ENCODE results near the gene RPA3. TPM values are rescaled to one million over a fixed set of nuclear protein-coding genes. Genes with fewer than 3 reads are reported as not detected.

RPA3 gene
- polyA plus RNA-seq, 2 donors = 16.4 to 28.1 TPM

DNA sequence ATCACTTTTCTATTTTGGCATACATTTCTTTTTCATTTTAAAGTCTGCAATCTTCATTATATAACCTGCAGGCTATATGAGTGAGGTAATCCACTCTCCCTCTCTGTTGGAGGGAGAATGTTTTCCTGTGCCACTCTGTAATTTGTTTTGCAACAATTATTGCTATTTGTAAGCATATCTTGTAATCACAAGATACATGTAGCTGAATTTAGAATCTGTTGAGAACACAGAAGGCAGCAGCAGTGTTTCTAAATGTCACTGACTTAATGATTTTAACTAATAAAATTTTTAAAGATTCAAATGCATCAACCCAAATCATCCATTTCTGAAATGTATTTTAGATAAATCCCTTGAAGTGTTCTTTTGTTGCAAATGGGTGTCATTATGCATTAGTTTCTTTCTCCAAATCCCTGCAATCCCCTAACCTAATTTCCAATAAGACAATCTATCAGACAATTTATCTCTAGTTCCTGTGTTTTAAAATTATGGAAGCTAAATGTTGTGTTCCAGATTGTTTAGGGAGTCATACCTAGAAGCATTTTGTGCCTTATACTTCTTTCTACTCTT lies 97.7 kb downstream of the RPA3 start:
- H3K4me3 ChIP-seq (ENCODE audit: low read depth in 1 of 2, low read length in 2 of 2) = no peak overlapping the region
- H3K36me3 ChIP-seq (ENCODE audit: control insufficient read depth in 2 of 2, insufficient read depth in 2 of 2, low read length in 1 of 2) = no peaks in the 10 kb centered on the region
- H3K4me1 ChIP-seq (ENCODE audit: control insufficient read depth in 2 of 2, insufficient read depth in 2 of 2, low read length in 1 of 2) = no peaks in the 10 kb centered on the region
- no peak overlapping the region for H3K27ac ChIP-seq (ENCODE audit: low read depth in 2 of 2, low read length in 1 of 2)
- H3K9me3 ChIP-seq (ENCODE audit: control insufficient read depth in 2 of 2, insufficient read depth in 1 of 2, low read depth in 1 of 2, low read length in 1 of 2) = no peaks in the 10 kb centered on the region
- no peaks in the 10 kb centered on the region for H3K27me3 ChIP-seq (ENCODE audit: control insufficient read depth in 1 of 2, insufficient read depth in 2 of 2, low read length in 2 of 2)

DNA sequence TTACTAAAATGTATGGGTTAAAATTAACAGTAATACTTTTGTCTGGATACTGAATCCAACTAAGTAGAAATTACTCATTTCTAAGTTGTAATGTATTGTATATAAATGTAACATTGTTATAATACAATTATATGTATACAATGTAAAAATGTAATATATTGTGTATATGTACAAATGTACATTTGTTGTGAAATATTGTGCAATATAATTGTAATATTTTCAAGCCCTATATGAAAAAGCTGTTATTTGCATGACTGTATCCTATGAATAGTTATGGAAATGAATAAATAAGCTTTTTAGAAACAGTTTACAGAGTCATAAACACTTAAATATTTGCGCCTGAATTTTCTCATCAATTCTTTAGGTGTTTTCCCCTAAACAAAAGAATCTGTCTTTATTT lies 98.2 kb downstream of the RPA3 start:
- Histone ChIP-seq H3K9me3 (ENCODE audit: control insufficient read depth in 2 of 2, insufficient read depth in 1 of 2, low read depth in 1 of 2, low read length in 1 of 2) (no peaks in the 10 kb centered on the region), H3K36me3 (ENCODE audit: control insufficient read depth in 2 of 2, insufficient read depth in 2 of 2, low read length in 1 of 2) (no peaks in the 10 kb centered on the region), H3K27me3 (ENCODE audit: control insufficient read depth in 1 of 2, insufficient read depth in 2 of 2, low read length in 2 of 2) (no peaks in the 10 kb centered on the region), H3K4me1 (ENCODE audit: control insufficient read depth in 2 of 2, insufficient read depth in 2 of 2, low read length in 1 of 2) (no peaks in the 10 kb centered on the region), H3K27ac (ENCODE audit: low read depth in 2 of 2, low read length in 1 of 2) (no peak overlapping the region), H3K4me3 (ENCODE audit: low read depth in 1 of 2, low read length in 2 of 2) (no peak overlapping the region)
- 91 to 92% methylated on average over 1 of the region's 1 CpG for WGBS, 2 donors

DNA sequence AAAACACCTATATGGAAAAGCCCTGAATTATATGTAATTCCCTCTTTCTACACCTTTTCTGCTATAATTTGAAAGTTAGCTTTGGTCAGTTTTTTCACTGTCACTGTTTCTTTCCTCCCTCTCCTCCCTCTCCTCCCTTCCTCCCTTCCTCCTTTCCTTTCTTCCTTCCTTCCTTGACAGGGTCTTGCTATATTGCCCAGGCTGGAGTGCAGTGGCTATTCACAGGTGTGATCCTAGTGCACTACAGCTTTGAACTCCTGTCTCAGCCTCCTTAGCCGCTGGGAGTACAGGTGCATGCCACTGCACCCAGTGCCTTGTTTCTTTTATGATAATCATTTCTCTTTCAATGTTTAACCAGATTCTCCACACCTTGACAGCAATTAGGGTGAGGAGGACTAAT lies 100.0 kb downstream of the RPA3 start:
- no peak overlapping the region for H3K4me3 ChIP-seq (ENCODE audit: low read depth in 1 of 2, low read length in 2 of 2)
- H3K9me3 ChIP-seq (ENCODE audit: control insufficient read depth in 2 of 2, insufficient read depth in 1 of 2, low read depth in 1 of 2, low read length in 1 of 2) = no peaks in the 10 kb centered on the region
- H3K36me3 ChIP-seq (ENCODE audit: control insufficient read depth in 2 of 2, insufficient read depth in 2 of 2, low read length in 1 of 2) = no peaks in the 10 kb centered on the region
- 79 to 92% methylated on average over 1 of the region's 1 CpG for WGBS, 2 donors
- H3K27me3 ChIP-seq (ENCODE audit: control insufficient read depth in 1 of 2, insufficient read depth in 2 of 2, low read length in 2 of 2) = no peaks in the 10 kb centered on the region
- no peak overlapping the region for H3K27ac ChIP-seq (ENCODE audit: low read depth in 2 of 2, low read length in 1 of 2)
- no peaks in the 10 kb centered on the region for H3K4me1 ChIP-seq (ENCODE audit: control insufficient read depth in 2 of 2, insufficient read depth in 2 of 2, low read length in 1 of 2)

DNA sequence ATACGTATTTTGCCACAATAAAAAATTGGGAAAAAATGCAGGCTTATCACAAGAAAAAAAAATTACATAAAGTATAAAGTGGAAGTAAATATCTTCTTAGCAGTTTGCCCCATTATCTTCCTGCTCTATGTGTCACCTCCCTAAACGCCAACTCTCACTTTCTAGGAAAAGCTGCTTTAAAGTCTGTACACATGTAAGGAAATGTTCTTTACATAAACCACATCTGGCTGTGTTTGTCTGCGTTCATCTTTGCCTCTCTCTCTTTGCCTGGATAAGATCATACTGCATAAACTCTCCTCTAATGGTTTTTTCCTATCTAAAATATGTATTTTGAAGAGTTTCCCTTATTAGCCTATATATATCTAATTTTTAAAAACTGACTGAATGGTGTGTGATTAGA lies 100.9 kb downstream of the RPA3 start:
- H3K4me3 ChIP-seq (ENCODE audit: low read depth in 1 of 2, low read length in 2 of 2) = no peak overlapping the region
- H3K36me3 ChIP-seq (ENCODE audit: control insufficient read depth in 2 of 2, insufficient read depth in 2 of 2, low read length in 1 of 2) = no peaks in the 10 kb centered on the region
- no peaks in the 10 kb centered on the region for H3K27me3 ChIP-seq (ENCODE audit: control insufficient read depth in 1 of 2, insufficient read depth in 2 of 2, low read length in 2 of 2)
- H3K9me3 ChIP-seq (ENCODE audit: control insufficient read depth in 2 of 2, insufficient read depth in 1 of 2, low read depth in 1 of 2, low read length in 1 of 2) = no peaks in the 10 kb centered on the region
- WGBS, 2 donors = 67 to 75% methylated on average over 3 of the region's 3 CpGs
- no peak overlapping the region for H3K27ac ChIP-seq (ENCODE audit: low read depth in 2 of 2, low read length in 1 of 2)
- H3K4me1 ChIP-seq (ENCODE audit: control insufficient read depth in 2 of 2, insufficient read depth in 2 of 2, low read length in 1 of 2) = no peaks in the 10 kb centered on the region

DNA sequence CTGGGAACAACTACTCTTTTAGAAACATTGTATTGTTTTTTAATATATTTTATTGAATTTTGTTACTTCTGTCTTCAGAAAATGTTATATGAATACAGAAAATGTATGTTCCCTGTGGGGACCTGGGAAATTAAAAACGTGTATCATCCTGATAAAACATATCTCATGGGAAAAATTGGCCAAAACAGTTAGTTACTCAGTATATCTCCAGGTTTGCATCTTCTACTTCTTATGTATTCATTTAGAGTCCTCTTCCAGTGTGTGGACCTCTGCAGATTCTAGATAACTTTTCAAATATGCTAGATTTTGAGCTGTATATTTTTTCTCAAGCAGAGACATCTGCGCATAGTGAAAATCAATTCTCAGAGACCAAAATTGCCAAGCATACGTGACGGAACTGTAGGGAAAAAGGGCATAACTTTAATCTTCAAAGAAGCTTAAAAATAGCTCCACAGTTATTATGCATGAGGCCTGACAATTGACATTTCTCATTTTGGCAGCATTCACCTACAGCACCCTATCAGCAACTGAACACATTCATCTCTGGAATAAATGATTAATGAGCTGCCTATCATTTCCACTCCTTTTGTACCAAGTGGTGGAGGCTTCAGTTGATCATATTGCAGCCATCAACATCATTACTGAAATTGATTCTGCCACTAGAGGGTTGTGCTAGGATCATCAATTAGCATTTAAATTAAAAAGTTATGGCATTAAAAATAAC lies 104.2 kb downstream of the RPA3 start:
- H3K4me1 ChIP-seq (ENCODE audit: control insufficient read depth in 2 of 2, insufficient read depth in 2 of 2, low read length in 1 of 2) = no peaks in the 10 kb centered on the region
- H3K27me3 ChIP-seq (ENCODE audit: control insufficient read depth in 1 of 2, insufficient read depth in 2 of 2, low read length in 2 of 2) = no peaks in the 10 kb centered on the region
- no peak overlapping the region for H3K27ac ChIP-seq (ENCODE audit: low read depth in 2 of 2, low read length in 1 of 2)
- no peaks in the 10 kb centered on the region for H3K9me3 ChIP-seq (ENCODE audit: control insufficient read depth in 2 of 2, insufficient read depth in 1 of 2, low read depth in 1 of 2, low read length in 1 of 2)
- no peaks in the 10 kb centered on the region for H3K36me3 ChIP-seq (ENCODE audit: control insufficient read depth in 2 of 2, insufficient read depth in 2 of 2, low read length in 1 of 2)
- no peak overlapping the region for H3K4me3 ChIP-seq (ENCODE audit: low read depth in 1 of 2, low read length in 2 of 2)
- 78 to 84% methylated on average over 4 of the region's 4 CpGs for WGBS, 2 donors

DNA sequence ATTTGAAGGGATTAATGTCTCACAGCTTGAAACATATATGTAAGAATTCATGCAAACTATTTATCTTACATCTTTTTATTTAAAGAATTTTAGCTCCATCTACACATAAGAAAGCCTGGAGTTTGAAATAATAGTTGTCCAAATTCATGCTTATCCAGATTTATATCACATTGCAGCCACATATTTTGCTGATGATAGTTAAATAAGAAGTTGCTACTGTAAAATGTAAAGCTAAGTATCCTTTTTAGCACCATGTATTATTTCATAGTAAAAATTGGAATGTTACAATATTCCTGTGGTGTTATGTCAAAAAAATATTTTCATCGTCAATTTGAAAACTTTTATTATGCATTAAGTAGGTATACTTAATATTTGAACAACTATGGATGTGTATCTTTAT lies 105.2 kb downstream of the RPA3 start:
- Histone ChIP-seq H3K27ac (ENCODE audit: low read depth in 2 of 2, low read length in 1 of 2) (no peak overlapping the region), H3K4me1 (ENCODE audit: control insufficient read depth in 2 of 2, insufficient read depth in 2 of 2, low read length in 1 of 2) (no peaks in the 10 kb centered on the region), H3K9me3 (ENCODE audit: control insufficient read depth in 2 of 2, insufficient read depth in 1 of 2, low read depth in 1 of 2, low read length in 1 of 2) (no peaks in the 10 kb centered on the region), H3K36me3 (ENCODE audit: control insufficient read depth in 2 of 2, insufficient read depth in 2 of 2, low read length in 1 of 2) (no peaks in the 10 kb centered on the region), H3K27me3 (ENCODE audit: control insufficient read depth in 1 of 2, insufficient read depth in 2 of 2, low read length in 2 of 2) (no peaks in the 10 kb centered on the region), H3K4me3 (ENCODE audit: low read depth in 1 of 2, low read length in 2 of 2) (no peak overlapping the region)
- WGBS, 2 donors = 94 to 98% methylated on average over 1 of the region's 1 CpG

DNA sequence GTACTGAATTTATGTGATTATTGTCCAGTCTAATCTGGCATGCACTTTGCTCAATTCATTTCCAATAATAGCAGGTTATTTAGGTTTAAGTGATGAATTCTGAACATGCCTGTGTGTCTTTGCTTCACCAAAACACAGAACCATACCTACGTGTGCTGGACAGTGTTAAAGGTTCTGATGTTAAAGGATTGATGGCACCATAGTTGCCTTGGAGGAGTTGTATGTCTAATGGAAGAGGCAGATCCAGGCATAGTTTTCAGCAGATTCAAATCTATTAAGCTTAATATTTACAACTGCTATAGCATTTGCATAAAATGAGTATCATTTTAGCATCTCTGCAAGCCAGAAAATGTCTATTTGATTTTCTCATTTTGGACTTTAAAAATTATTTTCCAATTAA lies 105.9 kb downstream of the RPA3 start:
- Histone ChIP-seq H3K36me3 (ENCODE audit: control insufficient read depth in 2 of 2, insufficient read depth in 2 of 2, low read length in 1 of 2) (no peaks in the 10 kb centered on the region), H3K27me3 (ENCODE audit: control insufficient read depth in 1 of 2, insufficient read depth in 2 of 2, low read length in 2 of 2) (no peaks in the 10 kb centered on the region), H3K4me1 (ENCODE audit: control insufficient read depth in 2 of 2, insufficient read depth in 2 of 2, low read length in 1 of 2) (no peaks in the 10 kb centered on the region), H3K4me3 (ENCODE audit: low read depth in 1 of 2, low read length in 2 of 2) (no peak overlapping the region), H3K9me3 (ENCODE audit: control insufficient read depth in 2 of 2, insufficient read depth in 1 of 2, low read depth in 1 of 2, low read length in 1 of 2) (no peaks in the 10 kb centered on the region), H3K27ac (ENCODE audit: low read depth in 2 of 2, low read length in 1 of 2) (no peak overlapping the region)
- WGBS, 2 donors = 87 to 88% methylated on average over 1 of the region's 1 CpG

DNA sequence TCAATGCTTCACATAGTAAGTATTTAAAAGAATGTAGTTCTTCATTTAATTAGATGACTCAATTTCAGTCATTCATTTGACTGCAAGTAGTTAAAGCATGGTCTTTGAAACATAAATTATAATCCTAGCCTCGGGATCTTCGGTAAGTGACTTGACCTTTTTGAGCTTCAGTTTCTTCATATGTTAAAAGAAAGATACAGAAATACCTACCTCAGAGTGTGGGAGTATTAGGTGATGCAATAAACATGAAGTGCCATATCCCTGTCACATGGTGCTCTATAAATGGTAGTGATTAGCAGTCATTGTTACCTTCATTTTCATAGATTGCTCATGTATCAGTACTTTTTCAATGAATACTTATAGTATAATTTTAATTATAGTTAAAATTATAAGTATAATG lies 109.1 kb downstream of the RPA3 start:
- H3K27me3 ChIP-seq (ENCODE audit: control insufficient read depth in 1 of 2, insufficient read depth in 2 of 2, low read length in 2 of 2) = no peaks in the 10 kb centered on the region
- no peaks in the 10 kb centered on the region for H3K9me3 ChIP-seq (ENCODE audit: control insufficient read depth in 2 of 2, insufficient read depth in 1 of 2, low read depth in 1 of 2, low read length in 1 of 2)
- H3K27ac ChIP-seq (ENCODE audit: low read depth in 2 of 2, low read length in 1 of 2) = no peak overlapping the region
- H3K4me3 ChIP-seq (ENCODE audit: low read depth in 1 of 2, low read length in 2 of 2) = no peak overlapping the region
- no peaks in the 10 kb centered on the region for H3K36me3 ChIP-seq (ENCODE audit: control insufficient read depth in 2 of 2, insufficient read depth in 2 of 2, low read length in 1 of 2)
- 92 to 95% methylated on average over 2 of the region's 2 CpGs for WGBS, 2 donors
- no peaks in the 10 kb centered on the region for H3K4me1 ChIP-seq (ENCODE audit: control insufficient read depth in 2 of 2, insufficient read depth in 2 of 2, low read length in 1 of 2)

DNA sequence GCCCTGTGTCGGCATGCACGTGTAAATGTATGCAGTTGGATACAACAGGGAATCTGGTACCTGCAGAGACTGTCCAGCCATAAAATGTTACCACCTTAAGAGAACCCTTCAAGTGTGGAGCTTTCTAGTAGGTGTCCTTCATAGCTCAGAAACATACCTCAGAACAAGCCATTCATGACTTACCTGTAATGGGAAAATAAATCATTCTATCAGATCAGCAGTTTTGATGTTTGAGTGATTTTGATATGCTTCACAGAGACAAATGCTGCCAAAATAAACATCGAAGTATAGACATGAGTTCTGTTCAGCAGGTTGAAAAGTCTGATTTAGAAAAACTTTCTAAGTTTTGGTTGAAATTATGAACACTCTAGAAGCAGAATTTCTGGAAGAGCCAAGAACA lies 111.4 kb downstream of the RPA3 start:
- Histone ChIP-seq H3K27me3 (ENCODE audit: control insufficient read depth in 1 of 2, insufficient read depth in 2 of 2, low read length in 2 of 2) (no peaks in the 10 kb centered on the region), H3K4me1 (ENCODE audit: control insufficient read depth in 2 of 2, insufficient read depth in 2 of 2, low read length in 1 of 2) (no peaks in the 10 kb centered on the region), H3K27ac (ENCODE audit: low read depth in 2 of 2, low read length in 1 of 2) (no peak overlapping the region), H3K36me3 (ENCODE audit: control insufficient read depth in 2 of 2, insufficient read depth in 2 of 2, low read length in 1 of 2) (no peaks in the 10 kb centered on the region), H3K9me3 (ENCODE audit: control insufficient read depth in 2 of 2, insufficient read depth in 1 of 2, low read depth in 1 of 2, low read length in 1 of 2) (no peaks in the 10 kb centered on the region), H3K4me3 (ENCODE audit: low read depth in 1 of 2, low read length in 2 of 2) (no peak overlapping the region)
- WGBS, 2 donors = 60 to 63% methylated on average over 3 of the region's 3 CpGs

DNA sequence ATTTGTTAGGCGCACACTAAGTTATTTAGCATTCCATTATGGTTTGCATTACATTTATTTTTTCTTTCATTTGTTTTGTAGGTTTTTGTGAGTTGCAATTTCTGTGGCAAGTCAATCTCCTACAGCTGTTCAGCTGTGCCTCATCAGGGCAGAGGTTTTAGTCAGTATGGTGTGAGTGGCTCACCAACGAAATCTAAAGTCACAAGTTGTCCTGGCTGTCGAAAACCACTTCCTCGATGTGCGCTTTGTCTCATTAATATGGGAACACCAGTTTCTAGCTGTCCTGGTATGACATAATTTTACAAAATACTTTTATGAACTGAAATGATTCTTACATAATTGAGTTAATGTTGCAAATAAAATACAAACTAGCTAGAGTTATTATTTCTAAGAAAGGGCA lies 122.2 kb downstream of the RPA3 start:
- no peaks in the 10 kb centered on the region for H3K4me1 ChIP-seq (ENCODE audit: control insufficient read depth in 2 of 2, insufficient read depth in 2 of 2, low read length in 1 of 2)
- WGBS, 2 donors = 83 to 97% methylated on average over 5 of the region's 5 CpGs
- H3K27me3 ChIP-seq (ENCODE audit: control insufficient read depth in 1 of 2, insufficient read depth in 2 of 2, low read length in 2 of 2) = no peaks in the 10 kb centered on the region
- H3K4me3 ChIP-seq (ENCODE audit: low read depth in 1 of 2, low read length in 2 of 2) = no peak overlapping the region
- H3K36me3 ChIP-seq (ENCODE audit: control insufficient read depth in 2 of 2, insufficient read depth in 2 of 2, low read length in 1 of 2) = peaks cover 0 to 5% of the 10 kb centered on the region in 2 donors
- no peak overlapping the region for H3K27ac ChIP-seq (ENCODE audit: low read depth in 2 of 2, low read length in 1 of 2)
- H3K9me3 ChIP-seq (ENCODE audit: control insufficient read depth in 2 of 2, insufficient read depth in 1 of 2, low read depth in 1 of 2, low read length in 1 of 2) = no peaks in the 10 kb centered on the region
